ENCODE measurements around the gene BDKRB2.

DNA sequence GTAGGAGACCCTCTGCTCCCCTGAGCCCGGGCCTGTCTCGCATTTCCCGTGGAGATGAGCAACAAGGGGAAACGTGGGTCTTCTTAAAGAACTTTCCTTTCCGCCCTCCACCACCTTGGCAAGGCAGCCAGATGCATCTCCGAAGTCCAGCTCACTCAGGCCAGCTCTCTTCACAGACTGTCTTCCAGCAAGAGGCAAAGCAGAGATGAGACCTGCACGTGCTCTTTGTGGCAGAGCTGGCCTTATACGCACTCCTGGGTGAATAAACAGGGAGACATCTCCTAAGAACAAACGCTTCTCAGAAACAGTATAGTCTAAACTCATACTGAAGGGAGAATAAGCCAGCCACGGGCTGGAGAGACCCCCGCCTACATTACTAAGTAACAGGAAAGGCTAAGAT lies 50.0 kb downstream of the BDKRB2 start:
- TF ChIP-seq POLR2AphosphoS5 (IDR thresholded peaks at IDR 0.05; ENCODE audit: low read depth, low read length) (no peak), FOXP2 (optimal IDR thresholded peaks at IDR 0.05; ENCODE audit: borderline replicate concordance, extremely low read depth, extremely low read length, insufficient read depth) (no peak)
- TF ChIP-seq, protein P1, sequence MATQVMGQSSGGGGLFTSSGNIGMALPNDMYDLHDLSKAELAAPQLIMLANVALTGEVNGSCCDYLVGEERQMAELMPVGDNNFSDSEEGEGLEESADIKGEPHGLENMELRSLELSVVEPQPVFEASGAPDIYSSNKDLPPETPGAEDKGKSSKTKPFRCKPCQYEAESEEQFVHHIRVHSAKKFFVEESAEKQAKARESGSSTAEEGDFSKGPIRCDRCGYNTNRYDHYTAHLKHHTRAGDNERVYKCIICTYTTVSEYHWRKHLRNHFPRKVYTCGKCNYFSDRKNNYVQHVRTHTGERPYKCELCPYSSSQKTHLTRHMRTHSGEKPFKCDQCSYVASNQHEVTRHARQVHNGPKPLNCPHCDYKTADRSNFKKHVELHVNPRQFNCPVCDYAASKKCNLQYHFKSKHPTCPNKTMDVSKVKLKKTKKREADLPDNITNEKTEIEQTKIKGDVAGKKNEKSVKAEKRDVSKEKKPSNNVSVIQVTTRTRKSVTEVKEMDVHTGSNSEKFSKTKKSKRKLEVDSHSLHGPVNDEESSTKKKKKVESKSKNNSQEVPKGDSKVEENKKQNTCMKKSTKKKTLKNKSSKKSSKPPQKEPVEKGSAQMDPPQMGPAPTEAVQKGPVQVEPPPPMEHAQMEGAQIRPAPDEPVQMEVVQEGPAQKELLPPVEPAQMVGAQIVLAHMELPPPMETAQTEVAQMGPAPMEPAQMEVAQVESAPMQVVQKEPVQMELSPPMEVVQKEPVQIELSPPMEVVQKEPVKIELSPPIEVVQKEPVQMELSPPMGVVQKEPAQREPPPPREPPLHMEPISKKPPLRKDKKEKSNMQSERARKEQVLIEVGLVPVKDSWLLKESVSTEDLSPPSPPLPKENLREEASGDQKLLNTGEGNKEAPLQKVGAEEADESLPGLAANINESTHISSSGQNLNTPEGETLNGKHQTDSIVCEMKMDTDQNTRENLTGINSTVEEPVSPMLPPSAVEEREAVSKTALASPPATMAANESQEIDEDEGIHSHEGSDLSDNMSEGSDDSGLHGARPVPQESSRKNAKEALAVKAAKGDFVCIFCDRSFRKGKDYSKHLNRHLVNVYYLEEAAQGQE (IDR thresholded peaks at IDR 0.05; ENCODE audit: insufficient read depth in 1 of 2, low read depth in 2 of 2, low read length in 2 of 2) = no peak

Measured in PFSK-1 (cell line).